HepG2 (cell line): ENCODE results near the gene ATG2B. TPM values are rescaled to one million over a fixed set of nuclear protein-coding genes. Genes with fewer than 3 reads are reported as not detected.
A peak's percentile ranks its signal among the peaks of the same experiment; 100 is the strongest.

Experiments
- ARID2 ChIP-seq: sonication (generic); formaldehyde crosslinking; IDR thresholded peaks from 2 replicates; pipeline ENCODE4 v1.8.1; 2022; ENCODE audit warnings: mild to moderate bottlenecking, missing genetic modification reagents, borderline replicate concordance
- ARNT ChIP-seq: fragments of 450-650 bp; IDR thresholded peaks from 2 replicates; pipeline ENCODE4 v1.6.1; 2017
- GRHL1 ChIP-seq: sonication (generic); formaldehyde crosslinking; conservative IDR thresholded peaks from 2 replicates; pipeline ENCODE4 v1.8.0; 2022; ENCODE audit warnings: missing genetic modification reagents
- HNF1A ChIP-seq, 2 experiments: sonication (generic) in 1 of 2; formaldehyde crosslinking in 1 of 2; IDR thresholded peaks; 2 replicates each; pipeline versions ENCODE4 v1.4.0 to v1.6.1; 2016 to 2020; ENCODE audit warnings: borderline replicate concordance in 1 of 2, low read depth in 1 of 2, mild to moderate bottlenecking in 1 of 2, missing genetic modification reagents in 1 of 2
- ISX ChIP-seq: sonication (generic); formaldehyde crosslinking; conservative IDR thresholded peaks from 2 replicates; pipeline ENCODE4 v1.5.0; 2020; ENCODE audit warnings: missing genetic modification reagents
- MAFK ChIP-seq, 2 experiments: IDR thresholded peaks in 1 of 2; conservative IDR thresholded peaks in 1 of 2; 2 replicates each; pipeline ENCODE4 v1.6.1; 2011; ENCODE audit warnings: improper control_type of control experiment in 2 of 2, low read length in 2 of 2
- RELA ChIP-seq: sonication (generic); formaldehyde crosslinking; IDR thresholded peaks from 2 replicates; pipeline ENCODE4 v1.4.0; 2020; ENCODE audit warnings: missing genetic modification reagents
- TBL1XR1 ChIP-seq: fragments of 150-350 bp; IDR thresholded peaks from 2 replicates; pipeline ENCODE4 v1.6.1; 2014; ENCODE audit warnings: borderline replicate concordance, low read length; ENCODE audit not compliant: partially characterized antibody
- ZNF253 ChIP-seq: sonication (generic); formaldehyde crosslinking; IDR thresholded peaks from 2 replicates; pipeline ENCODE4 v1.8.0; 2022; ENCODE audit warnings: mild to moderate bottlenecking, missing genetic modification reagents, borderline replicate concordance
- ZNF816 ChIP-seq: sonication (generic); formaldehyde crosslinking; IDR thresholded peaks from 2 replicates; pipeline ENCODE4 v1.8.0; 2022; ENCODE audit warnings: missing genetic modification reagents, mild to moderate bottlenecking, borderline replicate concordance
- polyA plus RNA-seq, 8 experiments: library from polyadenylated mRNA; depleted of rRNA in 3 of 8; stranded (reverse) in 7 of 8; unstranded in 1 of 8; fragments of >200 nt; fragmentation: Illumina TruSeq in 4 of 8; extraction: Trizol in 4 of 8; gene quantifications; 2 replicates each; pipeline versions ENCODE4 v1.2.1 to v1.2.3, GENCODE V29; 2011 to 2016; ENCODE audit warnings: low read depth in 4 of 8, missing spikeins in 1 of 8, mixed read lengths in 1 of 8; ENCODE audit not compliant: insufficient read depth in 1 of 8
- total RNA-seq, 5 experiments: library from RNA; depleted of rRNA; stranded (reverse); fragments of >200 nt; fragmentation: Illumina TruSeq; extraction: Trizol; gene quantifications; 2 replicates each; pipeline ENCODE4 v1.2.3, GENCODE V29; 2016; ENCODE audit warnings: low read depth in 1 of 5

ATG2B gene
- total and polyA plus RNA-seq, 2 of the 13 experiments (the other 11 are each of a cell fraction or from before 2014, with no cell fraction given), result 7.4 to 7.5 TPM

DNA sequence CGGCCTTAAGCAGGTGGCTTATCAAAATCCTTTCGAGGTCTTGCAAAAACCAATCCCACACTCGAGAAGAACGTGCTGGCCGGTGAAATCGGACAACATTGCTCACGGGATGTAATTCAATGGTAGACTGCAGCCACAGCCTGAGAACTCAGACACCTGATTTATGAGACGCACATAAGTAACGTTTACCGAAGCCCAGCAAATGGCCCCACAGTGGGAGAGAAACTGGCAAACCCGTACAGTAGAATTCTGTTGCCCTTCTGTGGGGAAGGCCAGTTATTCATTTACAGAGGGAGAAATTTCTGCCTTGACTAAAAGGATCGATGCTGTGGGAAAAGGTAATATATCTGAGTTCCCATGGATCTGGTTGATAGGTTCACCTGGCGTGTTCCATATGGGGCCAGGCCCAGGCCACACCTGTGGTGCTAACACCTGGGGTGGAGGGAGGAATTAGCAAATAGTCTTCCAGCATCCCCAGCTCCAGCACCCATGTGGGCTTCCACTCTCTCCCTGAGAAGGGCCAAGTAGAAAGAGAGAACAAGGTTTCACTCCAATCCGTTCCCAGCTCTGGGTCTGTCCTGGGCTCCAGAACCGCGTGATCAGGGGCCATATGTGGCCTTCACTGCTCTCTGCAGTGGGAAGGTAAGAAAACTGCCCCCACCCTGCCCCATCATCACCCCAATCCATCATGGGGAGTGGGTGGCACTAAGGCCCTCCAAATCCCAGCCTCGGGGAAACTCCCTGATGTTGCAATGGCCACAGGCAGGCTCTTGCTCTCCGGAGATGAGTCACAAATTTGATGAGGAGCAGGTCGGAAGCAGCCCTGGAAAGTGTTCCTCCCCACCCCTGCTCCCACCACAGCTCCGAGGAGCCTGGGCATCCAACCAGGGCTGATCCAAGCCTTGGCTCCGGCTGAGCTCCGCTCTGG is 94.4 kb downstream of the ATG2B start (continued):
- TF ChIP-seq TBL1XR1 (no peak), ISX (no peak), RELA (CRISPR knock-in tag) (peak; percentile 83; the same call in 1 of the 2 replicates), ZNF816 (CRISPR knock-in tag) (no peak), ARNT (no peak), MAFK (conservative IDR thresholded peaks at IDR 0.05 in 1 of 2, IDR thresholded peaks at IDR 0.05 in 1 of 2; ENCODE audit: low read length in 2 of 2) (no peak), ARID2 (CRISPR knock-in tag) (no peak), GRHL1 (no peak), ZNF253 (CRISPR knock-in tag) (no peak), HNF1A (IDR thresholded peaks at IDR 0.05; ENCODE audit: low read depth) (0 out of 2 replicates have a peak, but pooled peaks have one; percentile 27), HNF1A (CRISPR knock-in tag; IDR thresholded peaks at IDR 0.05; ENCODE audit: borderline replicate concordance) (no peak)
